SKM-1 (cell line): Measurements from ENCODE around the gene DCBLD1.

Experiments used
- DNase-seq: peaks from one replicate; lab custom pipeline; 2025; ENCODE audit not compliant: unreplicated experiment; lab: John Stamatoyannopoulos, UW

The DCBLD1 gene

DNA sequence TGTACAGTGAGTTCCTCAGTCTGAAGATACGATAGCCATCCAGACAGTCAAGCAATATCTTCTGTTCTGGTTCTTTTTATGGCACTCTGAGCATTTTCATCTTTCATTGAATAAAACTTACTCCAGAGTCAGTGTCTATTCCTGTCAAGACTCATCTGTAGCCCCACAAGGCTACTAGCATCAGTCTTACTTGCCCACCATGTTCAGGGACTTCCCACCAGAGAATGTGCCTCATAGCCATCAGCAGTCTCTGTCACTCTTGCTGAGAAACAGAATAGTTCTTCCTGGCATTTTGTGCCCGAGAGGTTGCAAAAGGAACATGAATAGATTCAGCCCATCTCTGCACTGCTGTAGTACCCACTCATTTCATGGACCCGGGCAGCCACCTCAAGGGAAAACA, 12.7 kb upstream of the DCBLD1 start:
- DNase-seq: no peak

DNA sequence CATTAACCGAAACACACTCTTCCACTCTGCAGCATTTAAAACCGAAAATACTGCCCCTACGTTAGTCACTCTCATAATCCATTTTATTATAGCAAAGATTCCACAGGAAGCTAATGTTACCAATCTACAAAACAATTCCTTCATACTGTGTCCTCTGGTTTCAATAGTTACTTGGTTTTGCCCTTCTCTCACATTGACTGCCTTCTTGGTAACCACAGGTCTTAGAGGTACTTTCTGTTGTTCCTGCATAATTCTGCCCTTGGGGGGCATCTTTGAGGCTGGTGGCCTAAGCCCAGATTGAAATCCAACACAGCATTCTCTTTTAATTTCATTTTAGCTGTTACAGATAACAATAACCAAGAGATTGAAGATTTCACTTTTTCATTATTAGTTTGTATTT, 9.8 kb upstream of the DCBLD1 start:
- DNase-seq: no peak

DNA sequence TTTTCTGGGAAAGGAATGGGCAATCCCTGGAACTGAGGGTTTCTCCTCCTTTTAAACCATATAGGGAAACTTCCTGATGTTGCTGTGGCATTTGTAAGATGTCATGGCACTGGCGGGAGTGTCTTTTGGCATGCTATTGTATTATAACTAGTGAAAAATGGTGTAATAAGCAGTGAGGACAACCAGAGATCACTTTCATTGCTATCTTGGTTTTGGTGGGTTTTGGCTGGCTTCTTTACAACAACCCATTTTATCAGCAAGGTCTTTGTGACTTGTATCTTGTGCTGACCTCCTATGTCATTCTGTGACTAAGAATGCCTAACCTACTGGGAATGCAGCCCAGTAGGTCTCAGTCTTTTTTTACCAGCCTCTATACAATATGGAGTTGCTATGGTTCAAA, 9.1 kb upstream of the DCBLD1 start:
- DNase-seq: no peak

DNA sequence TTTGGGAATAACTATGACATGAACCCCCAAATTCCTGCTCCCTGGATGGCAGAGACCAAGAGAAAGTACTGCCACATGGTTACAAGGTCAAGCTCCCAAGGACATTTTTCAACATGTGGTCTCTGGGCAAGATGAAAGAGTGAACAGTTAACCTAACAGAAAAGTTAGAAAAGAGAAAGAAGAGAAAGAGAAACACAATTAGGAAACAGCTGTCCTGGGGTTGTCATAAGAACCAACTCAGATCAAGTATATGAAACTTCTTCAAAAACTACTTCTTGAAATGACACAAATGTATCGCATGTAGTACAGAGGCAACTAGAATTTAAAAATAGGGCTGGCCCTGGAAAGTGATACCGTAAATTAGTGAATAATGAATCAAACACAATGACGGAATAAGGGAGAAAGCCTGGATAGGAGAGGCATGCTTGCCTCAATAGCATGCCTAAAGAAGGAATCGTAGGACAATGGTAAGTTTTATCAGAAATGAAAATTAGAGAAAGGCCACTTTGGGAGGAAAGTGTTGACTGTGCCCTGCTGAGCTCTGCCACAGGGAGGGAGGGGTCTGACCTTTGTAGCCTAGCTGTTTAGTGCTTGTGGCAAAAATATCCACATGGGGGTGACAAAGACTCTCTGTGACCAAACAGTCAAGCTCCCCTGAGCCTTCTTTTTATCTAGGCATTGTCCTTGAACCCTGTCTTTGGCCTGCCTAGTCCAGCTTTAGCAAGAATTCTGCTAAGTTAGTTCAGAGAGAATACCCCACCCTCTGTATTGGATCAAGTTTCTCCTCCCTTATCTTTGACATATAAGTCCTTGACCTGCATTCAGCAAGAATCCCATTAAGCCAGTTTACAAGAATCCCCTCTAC, 4.3 kb upstream of the DCBLD1 start:
- peak; percentile 40 for DNase-seq

DNA sequence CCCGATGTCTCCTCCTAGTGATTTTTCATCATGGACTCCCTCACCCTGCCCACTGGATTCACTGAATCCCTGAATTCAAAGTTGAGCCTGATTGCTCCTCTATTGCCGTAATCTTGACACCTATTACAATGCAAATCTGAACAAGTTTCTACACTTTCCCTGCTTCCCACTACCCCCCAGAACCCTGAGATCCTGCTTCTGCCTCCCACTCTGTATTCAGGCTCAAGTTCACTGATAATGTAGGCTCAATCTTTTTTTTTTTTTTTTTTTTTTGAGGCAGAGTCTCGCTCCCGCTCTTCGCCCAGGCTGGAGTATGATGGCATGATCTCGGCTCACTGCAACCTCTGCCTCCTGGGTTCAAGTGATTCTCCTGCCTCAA, 3.6 kb upstream of the DCBLD1 start:
- DNase-seq: no peak

DNA sequence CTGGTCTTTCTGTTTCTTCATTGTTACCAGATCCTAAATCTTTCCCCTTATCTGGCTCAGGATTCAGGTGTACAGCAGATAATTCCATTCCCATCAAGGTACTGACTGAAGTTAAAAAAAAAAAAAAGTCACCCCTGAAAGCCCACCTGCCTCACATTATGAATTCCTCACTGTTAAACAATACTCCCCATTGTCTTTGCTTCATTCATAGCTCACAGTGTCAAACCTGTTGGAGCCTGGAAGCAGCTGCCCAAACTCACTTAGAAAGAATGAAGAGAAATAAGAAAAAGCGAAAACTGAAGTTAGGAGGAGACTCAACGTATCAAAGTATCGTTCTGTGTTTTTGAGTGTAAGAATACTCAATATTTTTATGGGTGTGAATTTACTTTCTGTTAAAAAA, 1.8 kb upstream of the DCBLD1 start:
- no peak for DNase-seq

DNA sequence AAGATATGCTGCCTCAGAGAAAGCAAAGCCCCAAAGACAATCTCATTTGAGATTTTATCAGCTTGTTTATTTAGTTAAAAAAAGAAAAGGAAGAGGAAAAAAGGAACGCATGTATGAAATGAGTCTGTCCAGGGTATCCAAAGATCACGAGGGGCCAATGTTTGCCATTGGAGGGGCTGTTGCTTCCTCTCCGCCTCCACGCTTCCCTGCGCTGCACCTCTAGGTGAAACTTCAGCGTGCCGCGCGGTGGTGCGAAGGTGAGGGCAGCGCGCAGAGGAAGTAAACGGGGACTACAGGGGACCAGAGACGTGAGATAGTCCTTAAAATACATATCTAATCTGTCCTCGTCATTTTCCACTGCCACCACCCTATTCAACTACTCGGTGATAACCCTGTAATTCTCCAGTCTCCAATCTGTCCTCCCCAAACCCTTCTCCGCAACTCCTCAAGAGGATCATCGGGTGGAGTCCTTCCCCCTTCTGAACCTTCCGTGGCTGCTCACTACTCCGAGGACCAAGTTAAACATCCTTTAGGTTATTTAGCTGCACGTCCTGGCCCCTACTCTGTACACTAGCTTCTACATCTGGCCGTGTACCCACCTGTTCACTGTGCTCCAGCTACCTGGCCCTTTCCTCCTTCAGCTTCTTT, 1.1 kb upstream of the DCBLD1 start:
- DNase-seq: no peak

DNA sequence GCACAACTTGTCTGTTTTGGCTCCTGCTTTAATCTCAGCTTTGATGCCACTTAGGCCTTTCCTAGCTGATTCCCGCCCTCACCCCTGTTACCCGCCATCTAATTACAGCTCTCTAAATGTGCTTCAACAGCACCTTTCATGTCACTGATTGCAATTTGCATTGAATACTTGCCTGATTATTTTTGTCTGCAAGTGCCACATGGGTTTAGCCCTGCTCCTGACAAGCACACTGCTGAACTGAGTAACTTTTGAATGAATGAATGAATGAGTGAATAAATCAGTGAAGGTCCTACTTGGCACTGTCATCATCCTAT, 591 bp upstream of the DCBLD1 start:
- no peak for DNase-seq

DNA sequence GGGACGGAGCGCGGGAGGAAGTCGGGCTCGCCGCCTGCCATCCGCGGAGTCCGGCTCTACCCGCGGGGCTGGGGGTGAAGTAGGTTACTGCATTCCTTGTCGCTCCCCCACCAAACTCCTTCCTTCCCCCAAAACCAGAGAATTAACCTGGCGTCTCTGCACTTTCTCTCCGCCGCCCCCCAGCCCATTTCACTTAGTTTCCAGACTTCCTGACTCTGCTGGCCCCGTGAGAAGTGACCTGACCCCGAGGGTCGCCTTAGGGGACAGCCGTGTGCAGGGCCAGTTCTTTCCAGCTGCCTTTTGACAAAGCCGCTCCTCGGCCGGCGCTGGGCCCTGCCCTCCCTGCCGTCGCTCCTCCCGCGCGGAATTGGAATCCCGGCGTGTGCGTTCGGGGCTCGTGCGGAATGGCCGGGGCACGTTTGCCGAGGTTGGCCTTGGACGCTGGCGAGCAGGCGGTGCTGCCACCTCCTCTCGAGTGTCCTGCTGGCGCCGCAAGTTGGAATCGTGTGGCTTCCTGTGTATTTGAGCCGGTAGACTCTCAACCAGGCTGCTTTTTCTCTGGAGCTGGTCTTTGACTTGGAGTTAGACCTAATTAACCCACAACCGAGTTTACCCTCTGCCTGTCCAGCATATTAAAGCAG, 650 bp downstream of the DCBLD1 start:
- DNase-seq: no peak

DNA sequence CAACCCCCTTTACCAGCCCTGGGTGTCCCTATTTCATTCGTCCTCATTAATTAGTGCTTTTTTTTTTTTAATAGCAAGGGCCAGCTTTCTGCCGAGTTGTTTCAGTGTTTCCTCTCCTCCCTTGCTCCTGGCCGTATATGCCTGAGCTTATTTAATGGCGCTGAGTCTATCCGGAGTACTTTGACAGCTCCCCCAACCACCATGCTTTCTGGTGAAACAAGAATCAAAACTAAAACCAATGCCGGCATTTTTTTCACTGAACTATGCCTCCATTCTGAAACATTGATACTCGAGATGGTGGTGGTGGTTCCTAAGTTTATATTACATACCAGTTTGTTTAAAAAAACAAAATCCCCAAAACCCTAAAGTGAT, 1.2 kb downstream of the DCBLD1 start:
- no peak for DNase-seq

DNA sequence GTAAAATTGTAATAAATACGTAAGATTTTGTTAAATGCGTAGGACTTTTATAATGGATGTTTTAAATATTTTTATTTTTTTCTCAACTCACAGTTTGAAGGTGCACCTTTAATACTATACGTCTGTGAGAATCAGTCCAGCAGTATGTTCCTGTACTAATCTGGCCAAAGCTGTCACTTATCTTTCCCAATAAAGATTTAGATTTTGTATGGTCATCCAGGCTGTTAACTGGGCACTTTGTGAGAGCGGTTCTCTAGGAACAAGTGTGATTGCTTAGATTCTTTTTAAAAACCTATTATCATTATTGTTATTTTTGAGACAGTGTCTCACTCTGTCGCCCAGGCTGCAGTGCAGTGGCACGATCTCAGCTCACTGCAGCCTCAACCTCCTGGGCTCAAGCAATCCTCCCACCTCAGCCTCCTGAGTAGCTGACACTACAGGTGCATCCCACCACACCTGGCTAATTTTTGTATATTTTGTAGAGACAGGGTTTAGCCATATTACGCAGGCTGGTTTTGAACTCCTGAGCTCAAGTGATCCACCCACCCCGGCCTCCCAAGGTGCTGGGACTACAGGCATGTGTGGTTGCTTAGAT, 1.7 kb downstream of the DCBLD1 start:
- DNase-seq: no peak

DNA sequence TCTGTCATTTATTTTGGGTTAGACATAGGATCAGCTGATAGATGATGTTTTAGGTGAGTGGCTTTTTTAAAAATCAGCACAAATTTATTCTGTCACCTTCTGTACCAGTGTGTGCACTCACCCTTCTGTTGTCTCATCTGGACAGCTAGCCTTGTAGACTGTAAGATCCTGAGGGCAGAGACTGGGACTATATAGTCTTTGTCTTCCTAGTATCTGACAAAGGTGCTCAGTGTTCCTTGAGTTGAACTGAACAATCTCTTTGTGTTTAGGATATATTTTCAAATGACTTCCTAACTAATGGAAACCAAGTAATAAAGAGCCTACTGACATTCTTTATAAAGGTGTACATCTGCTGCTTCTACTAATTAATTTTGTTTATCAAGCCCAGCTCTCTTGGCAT, 3.0 kb downstream of the DCBLD1 start:
- DNase-seq: no peak

DNA sequence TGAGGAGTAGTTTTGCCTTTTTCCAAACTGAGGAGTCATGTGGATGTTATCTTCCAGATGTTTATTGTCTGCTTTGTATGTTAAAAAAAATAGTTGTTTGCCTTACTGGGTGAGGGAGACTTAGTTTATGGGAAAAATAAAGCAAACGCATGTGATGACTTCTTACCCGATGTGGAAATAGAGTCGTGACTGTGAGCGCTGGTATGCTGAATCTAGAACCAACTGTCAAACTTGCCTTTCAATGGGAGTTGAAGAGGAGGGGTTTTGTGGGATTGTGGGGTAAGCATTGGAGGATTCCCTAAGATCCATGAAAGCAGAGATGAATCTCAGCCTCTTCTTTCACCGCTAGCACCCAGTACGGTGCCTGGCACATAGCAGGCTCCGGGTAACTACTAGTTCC, 5.3 kb downstream of the DCBLD1 start:
- DNase-seq: no peak

DNA sequence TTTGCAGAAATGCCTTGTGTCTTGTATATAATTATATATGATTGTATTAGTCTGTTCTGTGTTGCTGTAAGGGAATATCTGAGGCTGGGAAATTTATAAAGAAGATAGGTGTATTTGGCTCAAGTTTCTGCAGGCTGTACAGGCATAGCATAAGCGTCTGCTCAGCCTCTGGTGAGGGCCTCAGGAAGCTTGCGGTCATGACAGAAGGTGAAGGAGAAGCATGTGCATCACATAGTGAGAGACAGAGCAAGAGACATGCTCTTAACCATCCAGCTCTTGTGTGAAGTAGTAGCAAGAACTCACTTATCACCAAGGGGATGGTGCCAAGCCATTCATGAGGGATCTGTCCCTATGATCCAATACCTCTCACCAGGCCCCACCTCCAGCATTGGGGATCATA, 6.5 kb downstream of the DCBLD1 start:
- no peak for DNase-seq

DNA sequence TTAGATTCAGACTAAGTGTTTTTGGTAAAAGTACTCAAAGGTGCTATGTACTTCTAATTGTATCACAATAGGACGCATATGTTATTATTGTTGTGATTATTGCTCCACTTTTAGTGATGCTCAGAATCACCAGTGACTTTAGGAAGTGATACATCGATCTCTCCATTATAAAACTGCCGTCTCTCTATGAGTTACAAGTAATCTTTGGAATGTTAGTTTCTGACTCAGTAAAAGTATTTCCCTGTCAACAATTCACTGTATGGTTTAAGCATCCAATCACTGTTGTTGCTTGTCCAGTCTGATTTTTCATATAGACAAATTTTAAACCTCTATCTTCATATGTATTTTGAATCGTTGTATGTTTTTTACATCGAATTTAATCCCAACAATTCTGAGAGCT, 9.4 kb downstream of the DCBLD1 start:
- DNase-seq: no peak

DNA sequence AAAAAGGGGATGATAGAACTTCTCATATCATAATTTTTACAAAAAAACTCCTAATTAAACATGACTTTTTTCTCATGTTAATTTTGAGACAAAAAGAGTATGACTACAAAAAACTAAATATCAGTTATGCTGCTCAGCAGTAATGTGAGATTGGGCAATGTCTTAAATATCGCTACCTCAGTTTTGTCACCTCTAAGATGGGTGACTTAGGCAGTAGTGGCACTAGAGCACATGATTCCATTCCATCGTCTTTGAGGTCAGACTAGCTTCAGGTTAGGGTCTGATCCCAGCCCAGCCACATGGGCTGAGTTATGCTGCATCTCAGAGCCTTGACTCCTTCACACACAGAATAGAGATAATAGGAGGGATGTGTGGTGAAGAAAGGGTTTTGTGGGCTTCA, 11.0 kb downstream of the DCBLD1 start:
- no peak for DNase-seq

DNA sequence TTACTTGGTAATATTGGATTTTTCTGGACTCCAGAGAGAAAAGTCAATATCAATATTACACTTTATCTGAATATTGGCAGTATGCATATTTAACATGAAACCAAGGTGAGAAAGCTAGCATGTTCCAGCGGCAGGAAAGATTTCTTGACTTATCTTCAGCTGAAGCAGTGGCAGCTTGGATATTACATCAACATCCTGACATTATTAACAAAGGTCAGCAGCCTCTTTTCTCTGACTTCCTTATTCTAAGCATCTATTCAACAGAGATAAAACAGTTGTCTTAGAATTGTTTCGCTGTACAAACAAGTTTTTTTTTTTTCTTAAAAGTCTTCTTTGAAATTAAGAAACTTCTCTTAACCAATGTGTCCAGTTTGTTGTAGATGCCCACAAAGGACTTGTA, 11.8 kb downstream of the DCBLD1 start:
- DNase-seq: no peak

DNA sequence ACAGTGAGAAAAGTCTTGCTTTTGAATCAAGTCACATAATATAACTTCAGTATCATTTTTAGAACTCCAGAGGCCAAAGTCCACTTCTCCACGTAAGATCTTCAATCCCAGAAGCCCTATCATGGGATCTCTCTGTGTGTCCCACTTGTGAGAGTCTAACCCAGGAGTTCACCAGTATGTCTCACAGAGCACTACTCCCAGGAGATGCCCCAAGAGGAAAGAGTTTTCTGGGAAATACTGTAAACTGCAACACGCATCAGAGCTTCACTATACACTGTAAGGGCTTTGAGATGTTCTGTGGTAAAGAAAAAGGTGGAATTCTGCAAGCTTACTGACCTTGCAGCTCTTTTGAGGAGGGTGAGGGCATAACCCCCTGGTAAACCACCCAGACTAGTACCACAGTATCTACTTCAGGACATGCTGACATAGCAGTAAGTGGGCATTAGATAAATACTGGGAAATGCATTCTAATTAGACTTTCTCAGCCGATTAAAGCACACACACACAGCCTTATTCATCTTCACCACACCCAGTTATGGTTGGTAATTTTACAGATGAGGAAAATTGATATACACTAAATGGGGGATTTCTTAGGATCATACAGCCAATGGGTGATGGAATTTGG, 12.3 kb downstream of the DCBLD1 start:
- DNase-seq: no peak

DNA sequence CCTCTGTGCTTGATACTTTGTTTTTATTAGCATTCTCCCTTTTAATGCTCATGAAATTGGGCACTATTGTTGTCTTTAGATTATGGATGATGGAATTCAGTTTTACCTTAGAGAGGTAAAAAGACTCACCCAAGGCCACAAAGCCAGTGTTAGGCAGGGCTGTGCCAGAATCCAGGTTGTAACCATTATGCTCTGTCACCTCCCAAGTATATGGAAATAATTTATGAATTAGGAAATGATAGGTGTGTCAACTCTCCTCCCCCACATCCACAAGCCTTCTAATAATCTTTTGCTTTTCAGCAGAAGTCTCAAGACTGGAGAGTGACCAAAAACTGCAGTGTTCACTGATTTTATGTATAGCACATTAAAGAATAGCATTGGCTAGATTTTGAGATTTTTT, 13.0 kb downstream of the DCBLD1 start:
- DNase-seq: no peak

DNA sequence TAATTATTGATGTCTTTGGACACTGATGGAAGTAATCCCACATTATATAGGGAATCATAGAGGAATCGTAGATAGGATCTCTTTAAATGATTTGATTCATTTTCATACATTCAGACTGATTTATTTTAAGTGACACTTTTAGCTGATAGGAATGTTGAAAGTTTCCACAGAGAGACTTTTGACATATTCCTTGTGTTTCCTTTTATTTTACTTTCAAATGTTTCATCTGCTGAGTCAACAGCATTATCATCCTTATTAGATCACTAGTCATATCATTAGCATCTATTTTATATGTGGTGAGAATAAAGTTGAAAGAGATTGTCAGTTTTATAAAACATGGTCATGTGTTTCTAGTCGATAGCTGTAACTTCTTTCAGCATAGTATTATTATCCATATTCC, 13.4 kb downstream of the DCBLD1 start:
- no peak for DNase-seq

DNA sequence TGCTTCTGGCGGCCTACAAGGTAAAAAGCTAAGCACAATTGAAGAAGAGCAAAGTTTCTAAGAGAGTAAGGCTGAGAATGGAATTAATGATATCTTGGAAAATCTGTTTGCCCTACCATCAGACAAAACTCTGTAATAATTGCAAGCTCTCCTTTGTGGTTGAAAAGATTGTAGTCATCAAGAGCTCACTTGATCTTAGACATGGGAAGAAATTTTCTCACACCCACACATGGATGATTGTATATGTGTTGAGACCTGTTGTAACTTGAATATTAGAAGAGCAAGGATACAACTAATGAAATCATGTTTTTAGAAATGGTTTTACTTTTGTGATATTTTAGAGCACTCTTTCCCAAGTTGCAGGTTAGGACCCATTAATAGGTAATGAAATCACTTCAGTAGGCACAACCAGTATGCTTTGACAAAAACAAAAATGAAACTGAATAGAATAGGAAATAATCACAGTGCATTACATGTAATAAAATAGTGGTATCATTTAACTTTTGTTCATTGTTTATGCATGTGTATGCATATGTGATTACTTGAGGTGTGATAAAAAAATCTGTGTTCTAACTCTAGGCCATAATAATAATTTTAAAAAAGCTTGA, 14.0 kb downstream of the DCBLD1 start:
- no peak for DNase-seq
